Right ventricle myocardium inferior (tissue), 1 donor: ENCODE data around the gene TMEM165. TPM values are rescaled to one million over a fixed set of nuclear protein-coding genes. Genes with fewer than 3 reads are reported as not detected.

Source experiments
- ATAC-seq: fragments of 200-7000 bp; cut with Tn5 transposase; one replicate; pipeline ENCODE4 v1.9.1; 2020; ENCODE audit warnings: mild to moderate bottlenecking, moderate library complexity
- DNase-seq: peaks from one replicate; pipeline ENCODE4 v3.0.0; 2021; ENCODE audit errors: missing footprints
- intact Hi-C: fragments of 100-400 bp; cut with DNase I; formaldehyde crosslinking; loops from one replicate; pipeline ENCODE4 v1.11.0; 2022
- total RNA-seq: library from RNA; stranded (reverse); fragmentation: NEBNext Ultra II Directional; extraction: Animal tissue kit (Norgen Biotek cat#: 25700); gene quantifications from one replicate; pipeline ENCODE4 v1.2.1, GENCODE V29; 2021
- donor health status: DM: no; HTN: yes; CAD: no; lungs with severe emphysema.

TMEM165 gene
- total RNA-seq, 1 donor from 2014 or later: 38.3 TPM

- no peak for ATAC-seq
- intact Hi-C loops: no loop called here
- DNase-seq: no peak
Measured at GRCh38 chr4:55439023-55439422, 43.3 kb downstream of the TMEM165 start.

GRCh38 chr4:55440786-55441185, 45.0 kb downstream of the TMEM165 start:
- DNase-seq (no peak), ATAC-seq (no peak)
- intact Hi-C loops: loop anchor here (10.0 kb wide), 1 partner anchor 424 kb away; no protein-coding TSS in a partner anchor

- intact Hi-C loops: loop anchor here (10.0 kb wide), 1 partner anchor 422 kb away; no protein-coding TSS in a partner anchor
- ATAC-seq (no peak), DNase-seq (no peak)
Measured at GRCh38 chr4:55442541-55442940, 46.8 kb downstream of the TMEM165 start.

- ATAC-seq: no peak
- intact Hi-C loops: loop anchor here (5.0 to 10.0 kb wide), 2 partner anchors 102 to 420 kb away; partner anchors contain the start of gene CLOCK
Measured at GRCh38 chr4:55444827-55445226, 49.1 kb downstream of the TMEM165 start.

GRCh38 chr4:55445921-55446577, 50.3 kb downstream of the TMEM165 start:
- intact Hi-C loops: loop anchor here (5.0 to 10.0 kb wide), 2 partner anchors 101 to 419 kb away; partner anchors contain the start of gene CLOCK
- ATAC-seq (no peak), DNase-seq (no peak)

More at GRCh38 chr4:55444827-55445226, 49.1 kb downstream of the TMEM165 start:
- DNase-seq: no peak

- intact Hi-C loops: loop anchor here (5.0 to 10.0 kb wide), 2 partner anchors 101 to 418 kb away; partner anchors contain the start of gene CLOCK
Measured at GRCh38 chr4:55446578-55446922, 50.8 kb downstream of the TMEM165 start.

GRCh38 chr4:55447108-55447708, 51.5 kb downstream of the TMEM165 start:
- intact Hi-C loops: loop anchor here (5.0 to 10.0 kb wide), 2 partner anchors 100 to 418 kb away; partner anchors contain the start of gene CLOCK
- ATAC-seq (no peak), DNase-seq (no peak)

More at GRCh38 chr4:55446578-55446922, 50.8 kb downstream of the TMEM165 start:
- no peak for ATAC-seq
- DNase-seq: no peak

- no peak for ATAC-seq
- intact Hi-C loops: loop anchor here (5.0 to 10.0 kb wide), 2 partner anchors 99 to 417 kb away; partner anchors contain the start of gene CLOCK
- DNase-seq: no peak
Measured at GRCh38 chr4:55447831-55448230, 52.1 kb downstream of the TMEM165 start.

- intact Hi-C loops: no loop called here
- DNase-seq (no peak), ATAC-seq (no peak)
Measured at GRCh38 chr4:55450566-55450965, 54.8 kb downstream of the TMEM165 start.

GRCh38 chr4:55458164-55458563, 62.4 kb downstream of the TMEM165 start:
- intact Hi-C loops: no loop called here
- ATAC-seq (no peak), DNase-seq (no peak)

- intact Hi-C loops: no loop called here
- no peak for ATAC-seq
- DNase-seq: no peak
Measured at GRCh38 chr4:55458611-55459010, 62.9 kb downstream of the TMEM165 start.

- intact Hi-C loops: no loop called here
- no peak for DNase-seq
- ATAC-seq: no peak
Measured at GRCh38 chr4:55466001-55466400, 70.2 kb downstream of the TMEM165 start.

GRCh38 chr4:55468724-55469123, 73.0 kb downstream of the TMEM165 start:
- no peak for ATAC-seq
- no peak for DNase-seq
- intact Hi-C loops: no loop called here

GRCh38 chr4:55469979-55470378, 74.2 kb downstream of the TMEM165 start:
- DNase-seq (no peak), ATAC-seq (no peak)
- intact Hi-C loops: no loop called here

Other genes starting within 250 kb of the TMEM165 start
- gene SRD5A3, start 49.7 kb upstream of the TMEM165 start, total RNA-seq: 9.5 TPM
- gene CLOCK, start 151.0 kb downstream of the TMEM165 start, total RNA-seq: 36.2 TPM
- not detected for gene PDCL2, start 196.3 kb downstream of the TMEM165 start, total RNA-seq
- gene NMU, start 240.3 kb downstream of the TMEM165 start, total RNA-seq: not detected